ENCODE results near the gene FAIM2. TPM values are rescaled to one million over a fixed set of nuclear protein-coding genes. Genes with fewer than 3 reads are reported as not detected.
"Not testable (repeated sequence)": the region's sequence is repeated elsewhere in the genome, so short reads cannot be mapped to it uniquely, and the experiment has no call there.

The FAIM2 gene
- total RNA-seq, 6 donors from 2014 or later = 0.30 to 2.0 (median 0.64) TPM; not detected in 2

DNA sequence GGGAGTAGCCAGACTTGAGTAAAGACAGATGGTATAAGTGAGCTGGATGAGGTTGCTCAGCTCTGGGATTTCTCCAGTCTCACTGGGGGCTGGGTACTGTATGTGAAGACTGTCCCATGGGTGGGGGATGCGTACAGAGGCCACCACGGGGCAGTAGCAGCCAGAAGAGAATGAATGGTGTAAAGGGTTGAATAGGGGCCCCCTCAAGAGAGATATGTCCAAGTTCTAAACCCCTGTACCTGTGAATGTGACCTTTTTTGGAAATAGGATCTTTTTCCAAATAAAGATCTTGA is 39.0 kb downstream of the FAIM2 start:
- Histone ChIP-seq H3K27me3 (no peaks in the 10 kb centered on the region), H3K27ac (no peak overlapping the region), H3K36me3 (no peaks in the 10 kb centered on the region), H3K4me1 (peaks cover 18 to 28% (median 27%) of the 10 kb centered on the region in 4 donors), H3K9me3 (no peaks in the 10 kb centered on the region), H3K4me3 (no peak overlapping the region)
- TF ChIP-seq POLR2A (IDR thresholded peaks at IDR 0.05) (no peak), POLR2AphosphoS5 (IDR thresholded peaks at IDR 0.05) (no peak), EP300 (IDR thresholded peaks at IDR 0.05) (no peak)
- TF ChIP-seq, protein P1, sequence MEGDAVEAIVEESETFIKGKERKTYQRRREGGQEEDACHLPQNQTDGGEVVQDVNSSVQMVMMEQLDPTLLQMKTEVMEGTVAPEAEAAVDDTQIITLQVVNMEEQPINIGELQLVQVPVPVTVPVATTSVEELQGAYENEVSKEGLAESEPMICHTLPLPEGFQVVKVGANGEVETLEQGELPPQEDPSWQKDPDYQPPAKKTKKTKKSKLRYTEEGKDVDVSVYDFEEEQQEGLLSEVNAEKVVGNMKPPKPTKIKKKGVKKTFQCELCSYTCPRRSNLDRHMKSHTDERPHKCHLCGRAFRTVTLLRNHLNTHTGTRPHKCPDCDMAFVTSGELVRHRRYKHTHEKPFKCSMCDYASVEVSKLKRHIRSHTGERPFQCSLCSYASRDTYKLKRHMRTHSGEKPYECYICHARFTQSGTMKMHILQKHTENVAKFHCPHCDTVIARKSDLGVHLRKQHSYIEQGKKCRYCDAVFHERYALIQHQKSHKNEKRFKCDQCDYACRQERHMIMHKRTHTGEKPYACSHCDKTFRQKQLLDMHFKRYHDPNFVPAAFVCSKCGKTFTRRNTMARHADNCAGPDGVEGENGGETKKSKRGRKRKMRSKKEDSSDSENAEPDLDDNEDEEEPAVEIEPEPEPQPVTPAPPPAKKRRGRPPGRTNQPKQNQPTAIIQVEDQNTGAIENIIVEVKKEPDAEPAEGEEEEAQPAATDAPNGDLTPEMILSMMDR (IDR thresholded peaks at IDR 0.05) = no peak
- ATAC-seq (ENCODE audit: low FRiP score in 2 of 2) = no peak
- DNase-seq = no peak
- WGBS, 2 donors = 68 to 83% methylated on average over 2 of the region's 2 CpGs

DNA sequence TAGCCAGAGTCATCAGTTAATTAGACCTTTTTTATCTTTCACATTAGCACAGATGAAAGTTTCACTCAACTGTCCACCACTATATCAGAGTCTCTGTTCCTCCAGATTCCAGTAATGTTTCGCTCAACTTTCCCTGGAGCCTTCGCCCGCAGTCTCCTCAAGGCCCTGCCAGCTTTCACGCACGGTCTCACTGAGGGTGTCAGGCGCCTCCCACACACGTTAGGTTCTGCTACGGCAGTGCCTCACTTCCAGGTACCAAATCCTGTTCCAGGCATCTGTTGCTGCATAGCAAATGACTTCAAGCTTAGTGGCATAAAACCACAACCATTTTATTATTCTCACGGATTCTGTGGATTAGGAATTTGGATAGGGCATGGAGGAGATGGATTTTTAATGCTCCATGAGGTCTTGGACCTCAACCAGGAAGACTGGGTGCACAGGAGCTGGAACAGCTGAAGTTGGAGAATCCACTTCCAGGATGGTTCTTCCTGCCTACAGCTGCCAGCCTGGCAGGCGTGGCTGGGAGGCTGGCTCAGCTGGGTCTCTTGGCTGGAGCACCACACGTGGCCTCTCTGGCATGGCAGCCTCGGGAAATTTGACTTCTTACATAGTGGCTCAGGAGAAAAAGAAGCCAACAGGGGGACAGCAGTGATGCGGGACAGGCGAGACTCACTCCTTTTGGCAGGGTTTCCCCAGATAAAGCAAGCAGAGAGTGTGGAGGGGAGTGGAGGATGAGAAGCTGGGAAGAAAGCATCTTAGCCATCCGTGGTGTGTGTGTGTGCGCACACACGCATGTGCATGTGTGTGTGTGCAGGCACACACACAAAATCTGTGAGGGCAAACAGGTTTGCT is 39.5 kb downstream of the FAIM2 start:
- H3K36me3 ChIP-seq = no peaks in the 10 kb centered on the region
- no peaks in the 10 kb centered on the region for H3K27me3 ChIP-seq
- H3K4me3 ChIP-seq = no peak overlapping the region
- H3K9me3 ChIP-seq = no peaks in the 10 kb centered on the region
- peaks cover 13 to 23% (median 21%) of the 10 kb centered on the region in 4 donors for H3K4me1 ChIP-seq
- no peak overlapping the region for H3K27ac ChIP-seq
- TF ChIP-seq, protein P1 (IDR thresholded peaks at IDR 0.05) = no peak
- no peak for TF ChIP-seq POLR2A (IDR thresholded peaks at IDR 0.05)
- TF ChIP-seq EP300 (IDR thresholded peaks at IDR 0.05) = no peak
- TF ChIP-seq POLR2AphosphoS5 (IDR thresholded peaks at IDR 0.05) = no peak
- ATAC-seq (ENCODE audit: low FRiP score in 2 of 2) (no peak), DNase-seq (no peak)
- 72 to 75% methylated on average over 17 of the region's 17 CpGs for WGBS, 2 donors

DNA sequence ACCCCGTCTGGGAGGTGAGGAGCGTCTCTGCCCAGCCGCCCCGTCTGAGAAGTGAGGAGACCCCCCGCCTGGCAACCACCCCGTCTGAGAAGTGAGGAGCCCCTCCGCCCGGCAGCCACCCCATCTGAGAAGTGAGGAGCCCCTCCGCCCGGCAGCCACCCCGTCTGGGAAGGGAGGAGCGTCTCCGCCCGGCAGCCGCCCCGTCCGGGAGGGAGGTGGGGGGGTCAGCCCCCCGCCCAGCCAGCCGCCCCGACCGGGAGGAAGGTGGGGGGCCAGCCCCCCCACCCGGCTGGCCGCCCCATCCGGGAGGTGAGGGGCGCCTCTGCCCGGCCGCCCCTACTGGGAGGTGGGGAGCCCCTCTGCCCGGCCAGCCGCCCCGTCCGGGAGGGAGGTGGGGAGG is 42.8 kb downstream of the FAIM2 start:
- not testable (repeated sequence) for H3K4me1 ChIP-seq; H3K9me3 ChIP-seq; ATAC-seq (ENCODE audit: low FRiP score in 2 of 2); H3K4me3 ChIP-seq; H3K27ac ChIP-seq; H3K36me3 ChIP-seq; H3K27me3 ChIP-seq
- DNase-seq = peak in 1 of 2 donors; percentile 52
- WGBS, 2 donors = 88 to 96% methylated on average over 8 to 15 of the region's 31 CpGs

DNA sequence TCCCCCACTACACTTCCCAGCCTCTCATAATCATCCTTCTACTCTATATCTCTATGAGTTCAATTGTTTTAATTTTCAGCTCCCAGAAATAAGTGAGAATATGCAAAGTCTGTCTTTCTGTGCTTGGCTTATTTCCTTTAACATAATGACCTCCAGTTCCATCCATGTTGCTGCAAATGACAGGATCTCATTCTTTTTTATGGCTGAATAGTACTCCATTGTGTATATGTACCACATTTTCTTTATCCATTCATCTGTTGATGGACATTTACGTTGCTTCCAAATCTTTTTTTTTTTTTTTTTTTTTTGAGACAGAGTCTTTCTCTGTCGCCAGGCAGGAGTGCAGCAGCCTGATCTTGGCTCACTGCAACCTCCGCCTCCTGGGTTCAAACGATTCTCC is 47.8 kb downstream of the FAIM2 start:
- not testable (repeated sequence) for DNase-seq; H3K36me3 ChIP-seq; ATAC-seq (ENCODE audit: low FRiP score in 2 of 2); H3K27ac ChIP-seq; H3K9me3 ChIP-seq; H3K4me1 ChIP-seq; H3K27me3 ChIP-seq; H3K4me3 ChIP-seq
- WGBS, 2 donors = 90 to 93% methylated on average over 4 of the region's 4 CpGs

DNA sequence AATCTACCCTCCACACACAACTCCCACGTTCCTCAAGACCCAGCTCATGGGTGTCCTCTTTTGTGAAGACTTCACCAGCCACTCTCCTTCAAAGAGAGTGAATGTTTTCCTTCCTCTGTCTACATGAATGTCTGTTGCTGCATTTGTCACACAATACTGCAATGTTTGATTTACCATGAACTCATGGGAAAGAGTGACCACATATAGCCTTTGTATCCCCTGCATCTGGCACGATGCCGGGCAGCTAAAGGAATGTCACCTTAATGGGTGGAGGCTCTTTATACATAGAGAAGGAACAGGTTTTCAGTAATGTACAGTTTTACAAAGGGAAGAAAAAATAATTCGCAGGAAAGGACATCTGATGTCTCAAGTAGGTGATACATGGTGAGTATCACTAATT is 48.7 kb downstream of the FAIM2 start:
- no peaks in the 10 kb centered on the region for H3K27me3 ChIP-seq
- DNase-seq = no peak
- no peak overlapping the region for H3K27ac ChIP-seq
- 81 to 89% methylated on average over 4 of the region's 4 CpGs for WGBS, 2 donors
- TF ChIP-seq POLR2A (IDR thresholded peaks at IDR 0.05) (no peak), EP300 (IDR thresholded peaks at IDR 0.05) (no peak), POLR2AphosphoS5 (IDR thresholded peaks at IDR 0.05) (no peak)
- TF ChIP-seq, protein P1 (IDR thresholded peaks at IDR 0.05) = no peak
- no peaks in the 10 kb centered on the region for H3K4me1 ChIP-seq
- ATAC-seq (ENCODE audit: low FRiP score in 2 of 2) = no peak
- no peaks in the 10 kb centered on the region for H3K36me3 ChIP-seq
- H3K4me3 ChIP-seq = no peak overlapping the region
- H3K9me3 ChIP-seq = no peaks in the 10 kb centered on the region

DNA sequence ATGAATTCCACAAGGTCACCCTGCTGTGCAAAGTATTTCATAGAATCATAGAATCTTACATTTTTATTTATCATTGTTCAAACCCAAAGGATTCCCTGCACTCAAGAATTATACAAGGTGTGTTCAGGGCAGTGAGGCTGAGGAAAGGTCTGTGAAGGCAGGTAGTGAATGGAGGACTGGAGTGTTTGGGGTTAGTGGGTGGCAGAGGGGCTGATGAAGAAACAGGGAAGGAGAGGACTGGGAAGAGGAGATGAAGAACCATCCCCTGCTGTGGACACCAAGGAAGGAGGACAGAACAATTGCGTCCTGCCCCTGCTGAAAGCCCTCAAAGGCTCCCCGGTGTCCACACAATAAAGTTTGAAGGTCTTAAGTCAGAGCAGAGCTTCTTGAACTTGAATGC is 50.0 kb downstream of the FAIM2 start:
- Histone ChIP-seq H3K9me3 (no peaks in the 10 kb centered on the region), H3K36me3 (no peaks in the 10 kb centered on the region), H3K27ac (no peak overlapping the region), H3K4me3 (no peak overlapping the region), H3K4me1 (no peaks in the 10 kb centered on the region), H3K27me3 (no peaks in the 10 kb centered on the region)
- WGBS, 2 donors = 66 to 88% methylated on average over 2 of the region's 2 CpGs
- ATAC-seq (ENCODE audit: low FRiP score in 2 of 2) (no peak), DNase-seq (no peak)
- TF ChIP-seq, protein P1 (IDR thresholded peaks at IDR 0.05) = no peak
- TF ChIP-seq POLR2AphosphoS5 (IDR thresholded peaks at IDR 0.05) (no peak), EP300 (IDR thresholded peaks at IDR 0.05) (no peak), POLR2A (IDR thresholded peaks at IDR 0.05) (no peak)

All from upper lobe of left lung (tissue), 6 donors.